NCI-H187 (cell line): Measurements from ENCODE around the gene BICDL1.
A peak's percentile ranks its signal among the peaks of the same experiment; 100 is the strongest.

Experiments
- DNase-seq, 2 experiments: peaks; one replicate each; lab custom pipeline; 2025; lab: John Stamatoyannopoulos, UW

The BICDL1 gene

DNA sequence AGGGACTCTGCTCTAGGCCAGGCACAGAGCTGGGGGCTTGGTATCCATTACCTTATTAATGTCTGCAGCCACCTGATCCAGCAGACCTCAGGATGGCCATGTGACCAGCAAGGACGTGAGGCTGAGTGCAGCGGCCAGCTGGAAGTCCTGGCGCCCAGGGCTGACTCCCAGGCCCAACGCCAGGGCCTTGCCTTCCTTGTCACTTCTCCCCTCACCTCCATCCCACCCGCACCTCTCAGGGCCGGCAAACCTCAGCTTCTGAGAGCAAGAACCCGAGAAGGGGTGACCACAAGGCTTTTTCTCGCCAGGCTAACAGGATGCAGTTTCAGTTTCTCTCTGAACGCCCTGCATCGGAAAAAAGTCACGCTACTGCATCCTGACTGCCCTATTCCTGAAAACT is 112.1 kb downstream of the BICDL1 start:
- no peak for DNase-seq

DNA sequence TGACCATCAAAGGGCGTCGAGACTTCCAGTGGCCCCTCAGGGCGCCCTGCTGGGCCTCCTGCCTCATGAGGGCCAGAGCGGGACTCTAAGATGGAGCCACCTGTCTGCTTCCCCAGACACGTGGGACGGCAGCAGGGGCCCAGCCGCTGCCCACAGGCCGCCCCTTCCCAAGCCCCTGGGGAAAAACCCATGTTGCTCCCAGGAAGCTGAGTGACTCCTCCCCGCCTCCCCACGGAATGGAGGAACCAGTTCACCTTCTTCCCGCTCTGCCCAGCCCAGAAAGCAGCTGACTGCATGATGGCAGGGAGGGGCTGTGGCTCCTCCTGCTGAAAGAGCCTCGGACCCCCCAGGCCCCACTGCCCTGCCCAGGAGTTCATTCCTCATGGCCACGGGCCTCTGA is 112.6 kb downstream of the BICDL1 start:
- no peak for DNase-seq

DNA sequence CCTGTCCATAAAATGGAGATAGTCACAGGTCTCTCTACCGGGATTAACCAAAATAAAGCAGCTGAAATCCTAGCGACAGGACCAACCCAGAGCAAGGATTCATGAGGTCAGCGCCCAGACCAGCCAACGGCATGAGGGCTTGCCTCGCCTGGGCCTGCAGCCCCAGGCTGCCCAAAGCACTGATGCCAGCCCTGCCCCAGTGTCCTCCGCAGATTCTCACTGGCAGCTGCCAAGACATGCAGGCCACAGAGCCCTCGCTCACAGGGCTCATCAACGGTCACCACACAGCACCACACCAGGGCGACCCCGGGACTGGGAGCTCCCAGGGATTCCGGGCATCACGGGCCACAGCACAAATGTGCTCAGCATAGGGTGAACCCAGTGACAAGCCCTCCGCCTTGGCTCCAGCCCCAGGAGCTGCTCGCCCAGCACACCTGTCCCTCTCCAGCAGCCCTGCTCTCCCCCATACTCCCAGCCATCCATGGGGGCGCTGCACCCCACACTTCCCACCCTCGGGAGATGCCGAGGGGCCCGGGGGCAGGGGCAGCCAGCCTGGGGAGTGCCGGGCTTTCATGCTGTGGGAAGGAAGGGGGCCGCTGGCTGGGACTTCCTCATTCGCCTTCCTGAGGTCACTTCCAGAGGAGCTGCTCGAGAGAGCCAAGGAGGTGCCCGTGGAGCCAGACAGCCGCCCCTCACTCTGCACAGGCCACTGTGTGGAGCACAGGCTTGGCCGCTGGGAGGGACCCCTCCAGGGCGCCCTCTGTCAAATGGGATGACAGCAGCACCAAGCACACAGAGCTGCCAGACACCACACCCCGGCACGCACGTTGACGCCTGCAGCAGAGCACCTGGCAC is 113.4 kb downstream of the BICDL1 start:
- DNase-seq = no peak

DNA sequence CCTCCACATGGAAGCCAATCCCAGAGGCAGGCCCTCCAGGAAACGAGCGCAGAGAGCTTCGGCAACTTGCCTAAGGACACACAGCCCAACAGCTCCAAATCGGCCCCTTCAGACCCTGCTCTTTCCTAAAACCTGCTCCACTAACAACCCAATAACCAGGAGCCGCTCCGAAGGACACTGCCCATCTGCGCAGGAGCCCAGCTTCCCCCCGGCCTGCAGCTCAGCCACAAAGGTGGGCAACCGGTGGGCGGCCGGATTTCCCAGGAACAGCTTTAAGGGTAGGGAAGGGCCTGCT is 114.0 kb downstream of the BICDL1 start:
- no peak for DNase-seq

DNA sequence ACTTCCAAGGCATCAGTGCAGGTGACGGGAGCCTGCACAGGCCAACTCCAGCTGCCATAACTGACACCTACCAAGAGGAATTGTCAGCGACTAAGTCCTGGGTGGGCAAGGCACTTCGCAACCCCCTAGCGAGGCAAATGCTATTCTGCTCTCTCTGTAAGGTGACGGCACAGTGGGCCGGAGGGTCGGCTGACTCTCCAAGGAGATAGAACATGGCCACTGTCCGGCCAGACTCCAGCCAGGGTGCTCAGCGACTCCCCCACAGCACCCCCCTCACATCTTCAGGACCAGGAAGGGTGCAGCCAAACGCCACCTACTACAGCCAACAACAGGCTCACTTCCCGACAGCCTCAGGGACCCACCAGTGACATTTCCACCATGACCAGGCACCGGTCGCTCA is 114.3 kb downstream of the BICDL1 start:
- DNase-seq = no peak

DNA sequence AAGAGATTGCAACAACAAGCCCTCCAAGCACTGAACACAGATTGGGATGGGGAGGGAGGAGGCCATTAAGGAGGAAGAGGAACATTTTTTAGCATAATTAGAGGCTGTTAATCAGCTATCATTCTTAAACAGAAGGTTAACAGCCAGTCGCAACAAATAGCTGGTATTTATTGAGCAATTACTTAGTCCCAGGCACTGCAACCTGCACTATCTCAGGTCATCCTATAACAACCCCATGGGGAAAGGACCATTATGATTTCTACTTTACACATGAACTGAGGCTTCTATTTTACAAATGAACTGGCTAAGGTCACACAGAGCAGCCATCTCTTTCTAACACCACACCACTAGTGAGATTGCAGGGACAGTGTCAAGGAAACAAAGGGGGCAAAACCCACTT is 117.1 kb downstream of the BICDL1 start:
- DNase-seq = no peak

DNA sequence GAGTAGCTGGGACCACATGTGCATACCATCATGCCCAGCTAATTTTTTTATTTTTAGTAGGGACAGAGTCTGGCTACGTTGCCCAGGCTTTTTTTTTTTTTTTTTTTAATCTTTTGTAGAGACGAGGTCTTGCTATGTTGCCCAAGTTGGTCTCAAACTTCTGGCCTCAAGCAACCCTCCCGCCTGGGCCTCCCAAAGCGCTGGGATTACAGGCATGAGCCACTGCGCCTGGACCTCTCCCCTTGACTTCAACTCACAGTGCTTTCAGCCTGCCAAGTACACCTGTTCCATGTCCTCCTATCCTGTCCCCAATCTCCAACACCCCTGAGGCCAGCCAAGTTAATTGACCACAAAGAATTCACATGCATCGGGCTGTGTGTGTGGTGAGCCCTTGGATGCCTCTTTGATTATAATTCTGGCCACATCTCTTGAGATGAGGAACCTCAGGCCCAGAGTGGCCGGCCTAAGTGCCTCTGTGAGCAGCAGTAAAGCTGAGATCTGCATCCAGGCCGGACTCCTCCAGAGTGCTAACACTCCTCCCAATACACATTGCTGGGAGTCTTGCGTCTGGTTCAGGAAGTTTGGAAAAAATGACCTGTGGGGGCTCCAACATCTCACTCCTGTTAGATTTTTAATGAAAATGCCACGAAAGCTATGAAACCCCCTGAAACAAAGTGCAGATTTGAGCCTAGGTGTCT is 120.7 kb downstream of the BICDL1 start:
- DNase-seq = no peak

DNA sequence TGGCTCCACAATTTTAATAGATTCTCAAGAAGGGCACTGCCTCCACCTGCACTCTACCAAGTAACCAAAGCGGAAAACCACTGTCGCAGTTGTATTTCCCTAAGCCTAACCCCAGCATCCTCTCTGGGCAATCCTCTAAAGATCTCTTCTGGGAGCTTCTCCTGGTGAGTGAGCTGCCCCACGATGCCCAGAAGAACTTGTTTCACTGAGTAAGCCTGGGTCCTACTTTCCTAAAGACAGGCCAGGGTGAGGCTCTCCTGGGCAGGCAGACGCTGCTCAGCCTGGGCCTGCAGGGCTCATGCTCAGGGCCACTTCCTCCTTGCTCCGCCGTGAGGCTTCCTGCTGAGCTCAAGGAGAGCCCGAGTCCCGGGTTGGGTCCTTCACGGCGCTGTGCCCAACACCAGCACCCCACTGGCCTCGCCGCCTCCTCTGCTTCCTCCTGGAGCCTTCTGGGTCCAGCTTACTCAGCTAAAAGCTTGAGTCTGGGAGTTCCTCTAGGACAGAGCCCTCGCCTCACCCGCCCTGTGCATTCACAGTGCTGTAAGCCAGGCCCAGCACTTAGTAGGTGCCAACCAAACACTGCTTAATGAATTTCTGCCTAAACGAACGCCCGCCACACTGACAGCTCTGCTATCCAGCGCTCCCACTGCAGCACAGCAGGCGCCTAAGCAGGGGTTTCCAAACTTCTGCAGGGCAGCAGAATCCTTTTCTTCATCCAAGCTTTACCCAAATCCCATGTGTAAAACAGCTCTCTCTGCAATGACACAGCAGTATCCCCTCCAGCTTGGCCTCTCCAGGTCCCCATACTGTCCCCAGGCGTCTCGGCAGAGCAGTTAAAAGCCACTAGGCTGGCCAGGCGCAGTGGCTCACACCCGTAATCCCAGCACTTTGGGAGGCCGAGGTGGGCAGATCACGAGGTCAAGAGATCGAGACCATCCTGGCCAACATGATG is 121.8 kb downstream of the BICDL1 start:
- DNase-seq = no peak

DNA sequence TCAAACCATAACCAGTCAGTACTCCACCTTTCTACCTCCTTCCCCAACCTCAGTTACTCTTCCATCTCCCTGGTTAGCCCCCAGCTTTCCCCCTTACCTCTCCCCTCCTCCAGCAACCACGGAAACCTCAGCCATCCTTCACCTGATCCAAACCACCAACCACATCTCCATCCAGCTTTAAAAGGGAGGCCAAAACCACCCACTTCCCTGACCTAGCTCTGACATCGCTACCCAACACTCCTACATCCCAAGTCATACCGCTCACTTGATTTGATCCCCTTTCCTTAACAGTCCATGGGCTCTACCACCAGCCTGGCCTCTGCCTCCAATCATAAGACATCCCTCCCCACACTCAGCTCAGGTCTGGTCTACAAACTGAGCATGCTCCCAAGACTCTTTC is 126.0 kb downstream of the BICDL1 start:
- no peak for DNase-seq

DNA sequence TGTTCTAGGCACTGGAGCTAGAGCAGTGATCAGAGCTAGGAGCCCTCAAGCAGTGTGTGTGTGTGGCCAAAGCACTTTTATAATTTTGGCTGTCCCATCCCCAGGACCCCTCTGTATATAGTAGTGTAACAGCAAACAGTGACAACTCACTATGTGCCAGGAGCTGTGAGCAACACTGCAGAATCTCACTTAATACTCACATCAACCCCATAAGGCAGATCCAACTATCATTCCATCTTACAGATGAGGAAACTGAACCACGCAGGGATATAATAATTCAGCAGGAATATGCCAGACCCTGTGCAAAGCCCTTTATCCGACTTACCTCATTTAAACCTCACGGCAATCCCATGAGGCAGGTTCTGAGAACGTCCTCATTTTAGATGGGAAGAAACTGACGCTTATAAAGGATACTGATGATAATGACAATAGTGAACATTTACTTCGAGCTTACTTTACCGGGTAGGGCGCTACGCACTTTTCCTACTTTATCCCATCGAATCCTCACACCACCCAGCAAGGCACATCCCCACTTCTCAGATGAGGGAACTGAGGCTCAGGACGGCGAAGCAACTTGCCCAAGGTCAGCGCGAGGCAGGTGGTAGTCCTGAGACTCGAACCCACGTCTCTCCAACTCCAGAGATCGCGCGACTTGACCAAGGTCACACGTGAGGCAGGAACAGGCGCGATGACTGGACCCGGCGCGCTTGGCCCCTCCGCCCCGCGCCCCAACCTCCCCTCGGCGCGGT is 126.8 kb downstream of the BICDL1 start:
- DNase-seq = no peak

DNA sequence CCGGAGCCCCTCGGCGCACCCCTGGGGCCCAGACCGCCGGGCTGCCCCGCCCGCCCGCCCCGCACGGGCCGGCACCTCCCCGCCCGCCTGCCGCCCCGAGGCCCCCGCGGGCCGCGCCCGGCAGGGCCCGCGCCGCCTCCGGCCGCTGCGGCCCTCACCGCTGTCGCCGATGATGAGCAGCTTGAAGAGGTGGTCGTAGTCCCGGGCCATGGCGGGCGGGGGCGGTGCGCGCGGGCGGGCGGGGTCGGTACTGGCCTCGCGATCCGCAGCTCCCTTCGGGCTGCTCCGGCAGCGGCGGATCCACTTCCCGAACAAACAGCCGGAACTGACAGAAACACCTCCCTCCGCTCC is 127.4 kb downstream of the BICDL1 start, which contains the start of gene RAB35:
RAB35 (minus strand) TSS at position 313 of the 351 bp plus-strand sequence; CDS start at position 210, 103 bp downstream.
- DNase-seq = no peak

DNA sequence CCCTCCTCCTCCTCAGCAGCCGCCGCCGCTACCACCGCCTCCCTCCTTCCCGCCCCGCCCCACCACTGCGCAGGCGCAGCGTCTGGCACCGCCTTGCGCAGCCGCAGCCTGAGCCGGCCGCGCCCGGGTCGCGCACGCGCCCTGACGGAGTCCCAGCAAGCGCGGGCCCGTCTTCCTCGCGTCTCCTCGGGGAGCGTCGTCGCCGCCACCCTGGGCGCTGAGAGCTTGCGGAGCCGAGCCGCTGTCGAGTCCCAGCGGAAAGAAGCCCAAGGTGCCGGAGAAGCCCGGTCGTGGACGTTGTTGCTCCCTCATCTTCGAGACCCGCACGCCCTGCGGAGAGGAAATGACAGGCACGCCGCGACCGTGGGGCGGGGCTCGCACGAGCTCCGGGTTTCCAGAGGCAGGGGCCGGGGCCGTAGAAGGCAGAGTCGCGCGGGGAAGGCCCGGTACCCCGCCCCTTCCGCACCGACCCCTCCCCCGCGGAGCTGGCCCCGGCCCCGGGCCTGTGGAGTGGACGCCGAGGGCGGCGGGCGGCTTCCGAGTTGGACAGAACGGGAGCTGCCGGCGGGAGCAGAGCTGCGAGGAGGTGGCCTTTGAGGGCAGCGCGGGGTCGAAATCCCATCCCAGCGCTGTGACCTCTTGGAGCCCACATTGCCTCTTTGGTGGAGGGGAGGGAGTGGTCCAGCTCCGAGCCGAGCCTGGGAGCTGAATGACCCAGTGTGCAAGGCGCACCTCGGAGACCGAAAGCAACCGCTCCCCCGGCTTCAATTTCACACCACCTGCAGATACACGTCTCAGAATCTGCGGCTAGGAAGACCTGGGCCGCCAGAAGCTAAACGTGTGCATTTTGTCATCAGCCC is 128.0 kb downstream of the BICDL1 start:
- peak; percentile 92 to 97 for DNase-seq

DNA sequence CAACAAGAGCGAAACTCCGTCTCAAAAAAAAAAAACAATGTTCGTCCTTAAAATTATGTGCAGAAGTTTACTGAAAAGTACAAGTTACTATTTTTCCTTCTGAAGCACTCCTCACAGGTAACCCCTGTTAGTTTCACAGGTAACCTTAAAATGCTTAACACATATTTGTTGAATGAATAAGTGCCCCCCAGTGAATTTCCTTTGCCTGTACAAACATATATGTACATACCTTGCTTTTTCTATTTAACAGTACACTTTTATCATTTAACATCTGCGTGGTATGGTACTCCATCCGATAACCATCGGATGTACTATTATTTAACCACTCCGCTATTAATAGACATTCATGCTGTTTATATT is 128.9 kb downstream of the BICDL1 start:
- no peak for DNase-seq

DNA sequence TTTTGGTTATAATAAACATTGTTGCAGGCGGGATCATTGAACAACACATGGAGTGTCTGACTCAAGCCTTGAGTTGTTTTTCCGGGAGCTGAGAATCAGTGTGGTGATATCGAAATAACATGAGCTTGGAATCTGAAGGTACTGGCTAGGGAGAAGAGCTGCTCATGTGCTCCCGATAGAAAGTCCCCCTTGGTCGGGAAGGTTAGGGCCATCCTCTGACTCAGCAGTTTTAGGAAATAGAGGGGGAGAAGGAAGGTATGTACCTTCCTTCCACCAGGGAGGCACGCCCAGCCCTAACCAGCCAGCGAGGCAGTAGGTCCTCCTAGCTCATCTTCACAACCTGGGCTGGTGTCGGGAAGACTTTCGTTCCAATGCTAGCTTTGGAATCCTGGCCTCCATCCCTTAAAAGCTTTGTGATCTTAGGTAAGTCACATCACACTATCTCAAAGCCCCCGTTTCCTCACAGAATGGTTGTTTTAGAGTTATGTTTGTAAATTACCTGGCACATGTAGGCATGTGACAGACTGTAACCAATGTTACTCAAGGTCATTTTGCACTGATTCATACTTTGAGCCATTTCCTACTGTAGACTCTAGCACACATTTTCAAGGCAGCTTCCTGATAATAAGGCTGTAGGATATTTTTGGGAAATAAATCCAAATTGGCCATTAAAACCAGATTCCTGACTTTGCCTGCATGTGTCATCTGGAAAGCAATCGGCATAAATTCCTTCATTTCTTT is 129.5 kb downstream of the BICDL1 start:
- no peak for DNase-seq

DNA sequence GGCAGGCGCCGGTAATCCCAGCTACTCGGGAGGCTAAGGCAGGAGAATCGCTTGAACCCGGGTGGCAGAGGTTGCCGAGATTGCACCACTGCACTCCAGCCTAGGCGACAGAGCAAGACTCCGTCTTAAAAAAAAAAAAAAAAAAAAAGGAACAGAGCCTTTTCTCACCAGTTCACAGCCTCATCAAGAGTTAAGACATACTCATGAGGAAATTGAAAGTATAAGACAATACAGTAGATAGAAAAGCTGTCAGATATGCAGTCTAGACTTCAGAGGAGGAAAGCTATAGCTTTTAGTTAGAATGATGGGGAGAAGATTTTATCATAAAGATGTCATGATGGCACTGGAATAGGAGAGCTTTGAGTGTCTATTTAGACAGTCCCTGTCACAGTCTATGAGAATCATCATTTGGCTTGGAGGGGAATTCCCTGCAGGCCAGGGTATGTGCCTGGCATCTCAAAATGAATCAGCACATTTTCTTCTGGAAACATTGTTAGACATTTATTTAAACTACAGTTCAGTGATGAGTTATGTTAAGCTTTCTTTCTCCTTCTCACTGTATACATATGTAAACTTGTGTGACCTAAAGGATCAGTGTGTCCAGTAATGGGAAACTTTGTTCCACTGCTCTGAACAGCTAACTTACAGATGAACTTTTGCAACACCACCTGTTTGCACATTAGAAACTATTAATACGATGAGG is 130.4 kb downstream of the BICDL1 start:
- DNase-seq = no peak

DNA sequence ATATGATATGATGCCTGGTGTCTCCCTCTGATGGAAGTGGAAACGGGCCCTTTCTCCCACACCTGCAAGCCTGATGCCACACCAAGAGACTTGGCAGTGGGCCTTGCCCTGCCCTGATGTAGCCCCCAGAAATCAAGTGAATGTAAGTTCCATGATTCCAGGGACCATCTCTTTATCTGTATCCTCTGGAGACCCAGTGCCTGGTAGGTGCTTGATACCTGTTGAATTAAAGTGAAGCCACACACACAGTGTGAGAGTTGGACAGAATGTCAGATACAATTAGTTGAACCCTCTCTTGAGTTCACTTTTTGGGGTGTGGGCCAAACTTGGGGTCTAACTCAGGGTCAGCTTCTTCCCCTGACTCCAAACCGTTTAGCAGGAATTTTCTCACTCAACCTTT is 132.3 kb downstream of the BICDL1 start:
- DNase-seq = no peak

DNA sequence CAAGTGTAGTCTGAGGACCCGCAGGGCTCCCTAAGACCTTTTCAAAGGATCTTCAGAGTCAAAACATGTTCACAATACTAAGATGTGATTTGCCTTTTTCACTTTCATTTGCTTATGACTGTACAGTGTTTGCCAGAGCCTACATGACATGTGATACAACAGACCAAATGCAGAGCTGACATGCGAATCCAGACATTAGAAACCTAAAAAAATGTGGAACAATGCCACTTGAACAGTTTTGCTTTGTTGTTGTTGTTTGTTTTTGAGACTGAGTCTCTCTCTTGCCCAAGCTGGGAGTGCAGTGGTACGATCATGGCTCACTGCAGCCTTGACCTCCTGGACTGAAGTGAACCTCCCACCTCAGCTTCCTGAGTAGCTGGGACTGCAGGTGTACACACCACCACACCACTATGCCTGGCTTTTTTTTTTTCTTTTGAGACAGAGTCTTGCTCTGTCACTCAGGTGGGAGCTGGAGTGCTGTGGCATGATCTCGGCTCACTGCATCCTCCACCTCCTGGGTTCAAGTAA is 132.8 kb downstream of the BICDL1 start:
- no peak for DNase-seq

DNA sequence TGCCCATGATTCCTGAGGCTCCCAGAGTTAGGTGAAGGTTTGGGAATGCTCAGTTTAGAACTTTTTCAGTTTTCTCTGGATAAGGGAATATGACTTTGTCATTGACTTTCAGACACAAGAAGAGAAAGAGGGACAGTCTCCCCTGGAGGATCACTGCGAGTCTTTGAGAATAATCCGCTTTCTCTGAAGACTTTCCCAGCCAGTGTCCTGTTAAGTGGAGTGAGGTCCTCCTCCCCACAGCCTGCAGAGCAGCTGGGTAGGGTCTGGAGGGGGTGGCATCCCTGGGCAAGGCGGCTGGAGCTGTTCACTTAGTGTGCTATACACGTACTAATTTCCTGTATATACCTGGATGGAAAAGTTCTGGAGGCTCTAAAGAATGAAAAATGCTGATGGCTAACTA is 136.0 kb downstream of the BICDL1 start:
- DNase-seq = no peak
